GM12891 (cell line): ENCODE data around the gene DLGAP4.

Experiments used
- PAX5 ChIP-seq: IDR thresholded peaks from 2 replicates; pipeline ENCODE4 v1.6.1; 2011; ENCODE audit warnings: low read length, moderate library complexity, mild to moderate bottlenecking; ENCODE audit not compliant: insufficient read depth, severe bottlenecking
- POLR2A ChIP-seq: IDR thresholded peaks from 2 replicates; pipeline ENCODE4 v1.6.1; 2011; ENCODE audit warnings: low read depth, low read length, control low read depth
- POLR2AphosphoS5 ChIP-seq: IDR thresholded peaks from 2 replicates; pipeline ENCODE4 v1.6.1; 2011; ENCODE audit warnings: low read depth, low read length, control low read depth
- POU2F2 ChIP-seq: IDR thresholded peaks from 2 replicates; pipeline ENCODE4 v1.6.1; 2011; ENCODE audit warnings: low read depth, mild to moderate bottlenecking, control low read depth, low read length, moderate library complexity
- SPI1 ChIP-seq: IDR thresholded peaks from 2 replicates; pipeline ENCODE4 v1.6.1; 2011; ENCODE audit warnings: low read depth, low read length, control low read depth
- TAF1 ChIP-seq: IDR thresholded peaks from 2 replicates; pipeline ENCODE4 v1.6.1; 2011; ENCODE audit warnings: low read depth, low read length, control low read depth

- no peak for TF ChIP-seq TAF1
- TF ChIP-seq PAX5: no peak
- TF ChIP-seq POLR2AphosphoS5: no peak
- no peak for TF ChIP-seq SPI1
- no peak for TF ChIP-seq POLR2A
- no peak for TF ChIP-seq POU2F2
Measured at GRCh38 chr20:36480456-36481048, 174.4 kb downstream of the DLGAP4 start.
